DOHH2 (cell line): ENCODE measurements around the gene ITGA8.

Source experiments
- EZH2phosphoT487 ChIP-seq: fragments of 200-600 bp; sonication (generic); IDR thresholded peaks from 2 replicates; pipeline ENCODE4 v1.6.1; 2017; ENCODE audit warnings: borderline replicate concordance, mild to moderate bottlenecking, antibody characterized with exemption, low read length, moderate library complexity, mixed read lengths
- TF ChIP-seq, protein P1 (sequence below): fragments of 200-600 bp; sonication (generic); IDR thresholded peaks from one replicate; pipeline ENCODE4 v1.5.1; 2014; ENCODE audit warnings: antibody characterized with exemption, mild to moderate bottlenecking, low read depth, low read length; ENCODE audit not compliant: poor library complexity, severe bottlenecking

DNA sequence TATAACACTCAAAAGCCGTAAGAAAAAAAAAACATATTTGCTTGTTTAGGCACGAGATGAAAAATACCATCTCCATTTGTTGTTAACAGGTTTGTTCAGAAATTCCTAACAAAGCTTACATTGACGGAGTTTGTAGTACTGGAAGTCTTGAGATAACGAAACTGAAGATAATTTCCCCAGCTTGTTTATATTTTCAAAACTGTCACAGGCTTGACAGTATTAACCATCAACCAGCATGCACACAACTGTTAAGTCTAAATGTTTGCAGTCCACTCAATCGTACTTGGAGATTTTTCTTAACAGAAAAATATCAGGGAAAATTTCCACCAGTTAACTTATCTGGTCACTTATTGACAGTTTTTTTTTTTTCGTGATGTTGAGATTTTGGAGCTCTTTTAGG lies 68.5 kb downstream of the ITGA8 start:
- TF ChIP-seq, protein P1, sequence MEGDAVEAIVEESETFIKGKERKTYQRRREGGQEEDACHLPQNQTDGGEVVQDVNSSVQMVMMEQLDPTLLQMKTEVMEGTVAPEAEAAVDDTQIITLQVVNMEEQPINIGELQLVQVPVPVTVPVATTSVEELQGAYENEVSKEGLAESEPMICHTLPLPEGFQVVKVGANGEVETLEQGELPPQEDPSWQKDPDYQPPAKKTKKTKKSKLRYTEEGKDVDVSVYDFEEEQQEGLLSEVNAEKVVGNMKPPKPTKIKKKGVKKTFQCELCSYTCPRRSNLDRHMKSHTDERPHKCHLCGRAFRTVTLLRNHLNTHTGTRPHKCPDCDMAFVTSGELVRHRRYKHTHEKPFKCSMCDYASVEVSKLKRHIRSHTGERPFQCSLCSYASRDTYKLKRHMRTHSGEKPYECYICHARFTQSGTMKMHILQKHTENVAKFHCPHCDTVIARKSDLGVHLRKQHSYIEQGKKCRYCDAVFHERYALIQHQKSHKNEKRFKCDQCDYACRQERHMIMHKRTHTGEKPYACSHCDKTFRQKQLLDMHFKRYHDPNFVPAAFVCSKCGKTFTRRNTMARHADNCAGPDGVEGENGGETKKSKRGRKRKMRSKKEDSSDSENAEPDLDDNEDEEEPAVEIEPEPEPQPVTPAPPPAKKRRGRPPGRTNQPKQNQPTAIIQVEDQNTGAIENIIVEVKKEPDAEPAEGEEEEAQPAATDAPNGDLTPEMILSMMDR: no peak
- no peak for TF ChIP-seq EZH2phosphoT487
